ENCODE data around the gene AHI1.

DNA sequence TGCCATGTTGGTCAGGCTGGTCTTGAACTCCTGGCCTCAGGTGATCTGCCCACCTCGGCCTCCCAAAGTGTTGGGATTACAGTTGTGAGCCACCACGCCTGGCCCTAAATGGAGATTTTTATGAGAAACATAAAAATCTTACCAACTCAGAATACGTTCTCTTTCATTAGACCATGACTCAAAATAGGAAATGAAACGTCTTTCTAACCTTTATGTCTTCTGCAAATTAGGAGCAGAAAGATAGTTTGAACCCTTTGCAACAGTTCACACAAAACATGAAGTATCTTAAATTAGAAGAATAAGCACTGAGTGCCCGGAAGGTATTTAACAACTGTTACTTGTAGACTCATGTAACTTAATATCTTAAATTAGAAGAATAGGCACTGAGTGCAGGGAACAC lies 48.3 kb downstream of the AHI1 start:
- no peak for TF ChIP-seq POLR2A (IDR thresholded peaks at IDR 0.05)
- TF ChIP-seq, protein P1, sequence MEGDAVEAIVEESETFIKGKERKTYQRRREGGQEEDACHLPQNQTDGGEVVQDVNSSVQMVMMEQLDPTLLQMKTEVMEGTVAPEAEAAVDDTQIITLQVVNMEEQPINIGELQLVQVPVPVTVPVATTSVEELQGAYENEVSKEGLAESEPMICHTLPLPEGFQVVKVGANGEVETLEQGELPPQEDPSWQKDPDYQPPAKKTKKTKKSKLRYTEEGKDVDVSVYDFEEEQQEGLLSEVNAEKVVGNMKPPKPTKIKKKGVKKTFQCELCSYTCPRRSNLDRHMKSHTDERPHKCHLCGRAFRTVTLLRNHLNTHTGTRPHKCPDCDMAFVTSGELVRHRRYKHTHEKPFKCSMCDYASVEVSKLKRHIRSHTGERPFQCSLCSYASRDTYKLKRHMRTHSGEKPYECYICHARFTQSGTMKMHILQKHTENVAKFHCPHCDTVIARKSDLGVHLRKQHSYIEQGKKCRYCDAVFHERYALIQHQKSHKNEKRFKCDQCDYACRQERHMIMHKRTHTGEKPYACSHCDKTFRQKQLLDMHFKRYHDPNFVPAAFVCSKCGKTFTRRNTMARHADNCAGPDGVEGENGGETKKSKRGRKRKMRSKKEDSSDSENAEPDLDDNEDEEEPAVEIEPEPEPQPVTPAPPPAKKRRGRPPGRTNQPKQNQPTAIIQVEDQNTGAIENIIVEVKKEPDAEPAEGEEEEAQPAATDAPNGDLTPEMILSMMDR (IDR thresholded peaks at IDR 0.05) = no peak

Data from tibial nerve (tissue), 3 donors.